ENCODE data around the gene EIPR1.

EIPR1 gene

DNA sequence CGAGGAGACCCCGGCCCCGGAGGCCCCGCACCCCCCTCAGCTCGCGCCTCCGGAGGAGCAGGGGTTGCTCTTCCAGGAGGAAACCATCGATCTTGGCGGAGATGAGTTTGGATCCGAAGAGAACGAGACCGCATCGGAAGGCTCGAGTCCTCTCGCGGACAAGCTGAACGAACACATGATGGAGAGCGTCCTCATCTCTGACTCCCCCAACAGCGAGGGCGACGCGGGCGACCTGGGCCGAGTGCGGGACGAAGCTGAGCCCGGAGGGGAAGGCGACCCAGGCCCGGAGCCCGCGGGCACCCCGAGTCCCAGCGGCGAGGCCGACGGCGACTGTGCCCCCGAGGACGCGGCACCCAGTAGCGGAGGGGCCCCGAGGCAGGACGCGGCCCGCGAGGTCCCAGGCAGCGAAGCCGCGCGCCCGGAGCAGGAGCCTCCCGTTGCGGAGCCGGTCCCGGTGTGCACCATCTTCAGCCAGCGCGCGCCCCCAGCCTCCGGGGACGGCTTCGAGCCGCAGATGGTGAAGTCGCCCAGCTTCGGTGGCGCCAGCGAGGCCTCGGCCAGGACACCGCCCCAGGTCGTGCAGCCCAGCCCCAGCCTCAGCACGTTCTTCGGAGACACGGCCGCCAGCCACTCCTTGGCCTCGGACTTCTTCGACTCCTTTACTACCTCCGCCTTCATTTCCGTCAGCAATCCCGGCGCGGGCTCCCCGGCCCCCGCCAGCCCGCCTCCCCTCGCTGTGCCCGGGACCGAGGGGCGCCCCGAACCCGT, 10.2 kb upstream of the EIPR1 start:
- ChIA-PET CTCF (interaction anchor here (1.9 to 3.3 kb wide), 2 partner anchors 9 to 15 kb away, joined by 6 to 30 read pairs; no protein-coding TSS in a partner anchor), POLR2A (no interaction called here)
- TF ChIP-seq CTCF (IDR thresholded peaks at IDR 0.05; ENCODE audit: control extremely low read depth, extremely low read depth, low read depth, missing control alignments): no peak
- no peak for DNase-seq (ENCODE audit: extremely low spot score)

DNA sequence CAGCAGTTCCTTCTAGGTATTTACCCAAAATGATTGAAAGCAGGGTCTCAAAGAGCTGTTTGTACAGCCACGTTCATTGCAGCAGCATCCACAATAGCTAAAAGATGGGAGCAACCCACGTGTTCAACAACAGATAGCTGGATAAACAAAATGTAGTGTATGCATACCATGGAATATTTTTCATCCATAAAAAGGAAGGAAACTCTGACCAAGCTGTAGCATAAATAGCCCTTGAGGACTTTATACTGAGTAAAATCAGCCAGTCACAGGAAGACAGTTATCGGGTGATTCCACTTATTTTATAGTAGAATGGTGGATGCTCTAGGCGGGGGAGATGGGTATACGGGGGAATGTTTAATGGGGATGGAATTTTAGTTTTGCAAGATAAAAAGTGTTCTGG, 9.4 kb upstream of the EIPR1 start:
- no peak for TF ChIP-seq CTCF (IDR thresholded peaks at IDR 0.05; ENCODE audit: control extremely low read depth, extremely low read depth, low read depth, missing control alignments)
- ChIA-PET CTCF (interaction anchor here (1.9 to 3.3 kb wide), 3 partner anchors 10 to 37 kb away, joined by 6 to 30 read pairs (median 13); no protein-coding TSS in a partner anchor), POLR2A (no interaction called here)
- no peak for DNase-seq (ENCODE audit: extremely low spot score)

DNA sequence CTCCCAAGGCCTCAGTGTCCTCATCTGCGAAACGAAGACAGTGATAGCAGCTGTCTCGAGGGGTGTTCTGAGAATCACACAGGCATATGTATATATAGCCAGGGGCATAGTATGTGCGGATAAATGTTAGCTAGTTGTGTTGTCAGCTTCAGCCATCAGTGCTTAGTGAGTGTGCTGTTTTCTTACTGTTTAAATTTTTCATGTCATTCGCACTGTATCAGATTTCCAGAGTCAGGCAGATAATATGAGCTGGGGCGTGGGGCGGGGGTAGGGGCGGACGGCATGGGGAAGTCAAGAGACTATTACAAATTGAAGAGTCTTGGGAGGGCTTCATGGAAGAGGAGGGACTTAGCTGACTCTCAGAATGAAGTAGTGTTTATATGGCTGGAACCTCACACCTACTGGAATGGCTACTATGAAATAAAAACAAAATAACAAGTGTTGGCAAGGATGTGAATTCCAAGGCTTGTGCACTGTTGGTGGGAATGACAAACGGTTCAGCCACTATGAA, 8.9 kb upstream of the EIPR1 start:
- CTCF ChIA-PET: interaction anchor here (1.9 to 3.3 kb wide), 4 partner anchors 10 to 38 kb away, joined by 5 to 30 read pairs (median 10); no protein-coding TSS in a partner anchor
- no peak for DNase-seq (ENCODE audit: extremely low spot score)
- POLR2A ChIA-PET: no interaction called here
- TF ChIP-seq CTCF (IDR thresholded peaks at IDR 0.05; ENCODE audit: control extremely low read depth, extremely low read depth, low read depth, missing control alignments): no peak

DNA sequence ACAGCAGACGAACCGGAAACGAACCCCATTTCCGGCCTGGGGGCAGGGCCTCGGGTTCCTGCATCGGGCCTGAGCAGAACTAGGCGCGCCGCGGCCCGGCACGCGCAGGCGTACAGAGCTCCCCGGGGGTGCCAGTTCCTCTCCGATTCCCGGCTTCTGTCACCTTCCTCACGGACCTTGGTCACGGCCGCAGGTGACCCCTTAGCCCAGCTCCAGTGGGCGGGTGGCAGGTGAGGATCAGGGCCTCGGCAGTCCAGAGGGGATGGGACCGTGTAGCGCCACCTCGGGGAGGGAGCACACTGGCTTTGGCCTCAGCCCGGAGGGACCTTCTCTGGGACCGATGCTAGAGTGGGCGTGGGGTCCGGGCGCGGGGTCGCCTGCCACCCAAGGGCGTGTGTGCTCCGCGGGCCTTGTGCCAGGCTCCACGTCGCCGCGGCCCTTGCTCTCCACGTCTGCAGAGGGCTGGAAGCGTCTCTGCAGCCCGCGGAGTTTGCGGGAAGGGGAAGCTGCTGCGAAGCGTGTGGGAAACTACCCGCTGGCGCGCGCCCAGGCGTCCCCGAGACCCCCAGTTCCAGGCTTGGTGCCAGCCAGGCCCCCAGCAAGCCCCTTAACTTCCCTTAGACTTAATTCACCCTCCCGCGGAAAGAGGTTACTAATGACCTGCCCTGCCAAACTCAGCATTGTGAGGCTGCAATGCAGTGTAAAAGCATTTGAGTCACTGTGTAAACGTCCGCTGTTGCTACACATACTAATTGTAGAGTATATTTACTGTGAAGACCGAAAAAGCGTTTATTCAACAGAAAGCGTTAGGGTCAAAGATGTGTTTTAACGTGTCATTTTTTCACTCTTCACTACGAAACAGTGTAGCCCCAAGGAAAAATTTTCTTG, 2.3 kb upstream of the EIPR1 start, which contains the start of gene TRAPPC12:
Gene TRAPPC12, plus strand, starts transcription at position 48 of the 888 bp plus-strand sequence. CDS start 7,930 bp downstream, outside the sequence.
- TF ChIP-seq CTCF (IDR thresholded peaks at IDR 0.05; ENCODE audit: control extremely low read depth, extremely low read depth, low read depth, missing control alignments): peak; percentile 51
- POLR2A ChIA-PET: interaction anchor here (0.6 kb wide), 1 partner anchor 15 kb away, joined by 3 read pairs; no protein-coding TSS in a partner anchor
- CTCF ChIA-PET: interaction anchor here (0.9 to 4.7 kb wide), 8 partner anchors 15 to 83 kb away, joined by 3 to 22 read pairs (median 4); no protein-coding TSS in a partner anchor
- peak; percentile 91 for DNase-seq (ENCODE audit: extremely low spot score)

GRCh38 chr2:3379339-3379646, 1.7 kb upstream of the EIPR1 start:
- ChIA-PET POLR2A (interaction anchor here (0.6 kb wide), 1 partner anchor 16 kb away, joined by 3 read pairs; no protein-coding TSS in a partner anchor), CTCF (interaction anchor here (1.0 to 4.7 kb wide), 7 partner anchors 14 to 84 kb away, joined by 3 to 22 read pairs (median 3); no protein-coding TSS in a partner anchor)
- DNase-seq (ENCODE audit: extremely low spot score): no peak
- TF ChIP-seq CTCF (IDR thresholded peaks at IDR 0.05; ENCODE audit: control extremely low read depth, extremely low read depth, low read depth, missing control alignments): no peak

- POLR2A ChIA-PET: no interaction called here
- CTCF ChIA-PET: interaction anchor here (1.3 to 1.5 kb wide), 2 partner anchors 46 to 47 kb away, joined by 3 to 4 read pairs; no protein-coding TSS in a partner anchor
- TF ChIP-seq CTCF (IDR thresholded peaks at IDR 0.05; ENCODE audit: control extremely low read depth, extremely low read depth, low read depth, missing control alignments): no peak
- DNase-seq (ENCODE audit: extremely low spot score): peak; percentile 59
Observed at GRCh38 chr2:3377279-3377611, 373 bp downstream of the EIPR1 start.
